Natural killer cell (primary cell): ENCODE data around the gene FHOD3. TPM values are rescaled to one million over a fixed set of nuclear protein-coding genes. Genes with fewer than 3 reads are reported as not detected.

Source experiments
- ATAC-seq, 3 donors: fragments of 150-1000 bp in 2 of 3; fragments of 200-7000 bp in 1 of 3; cut with Tn5 transposase; 1 replicate in 1 of 3; 2 replicates in 2 of 3; pipeline ENCODE4 v1.10.0; 2021; ENCODE audit warnings: mild to moderate bottlenecking in 2 of 3, moderate library complexity in 2 of 3
- DNase-seq, 2 donors: peaks; one replicate each; pipeline versions ENCODE4 v3.0.0 to v3.0.0-alpha.2; 2013 to 2021; ENCODE audit warnings: mixed read lengths in 1 of 2
- H3K27ac ChIP-seq: one replicate; pipeline ENCODE4 v1.5.1; 2013; ENCODE audit warnings: mild to moderate bottlenecking, low read length
- H3K27me3 ChIP-seq: one replicate; pipeline ENCODE4 v1.6.1; 2013; ENCODE audit warnings: low read length; ENCODE audit not compliant: control insufficient read depth, insufficient read depth
- H3K36me3 ChIP-seq: one replicate; pipeline ENCODE4 v1.6.1; 2013; ENCODE audit warnings: low read length; ENCODE audit not compliant: control insufficient read depth, insufficient read depth
- H3K4me1 ChIP-seq: one replicate; pipeline ENCODE4 v1.6.1; 2013; ENCODE audit warnings: low read length; ENCODE audit not compliant: control insufficient read depth, insufficient read depth
- H3K4me3 ChIP-seq: one replicate; pipeline ENCODE4 v1.5.1; 2013; ENCODE audit warnings: low read length
- H3K9me3 ChIP-seq: one replicate; pipeline ENCODE4 v1.6.1; 2013; ENCODE audit warnings: low read length; ENCODE audit not compliant: control insufficient read depth, insufficient read depth
- H3K27ac Mint-ChIP-seq, 2 donors: one replicate each; pipeline ENCODE4 v1.8.0; 2022; ENCODE audit warnings: mild to moderate bottlenecking in 2 of 2, mixed read lengths in 2 of 2, moderate library complexity in 1 of 2
- H3K27me3 Mint-ChIP-seq, 2 donors: one replicate each; pipeline ENCODE4 v1.8.0; 2022; ENCODE audit warnings: low read depth in 2 of 2, mixed read lengths in 2 of 2
- H3K36me3 Mint-ChIP-seq: one replicate; pipeline ENCODE4 v1.8.0; 2022; ENCODE audit warnings: mixed read lengths
- H3K4me1 Mint-ChIP-seq, 2 donors: one replicate each; pipeline ENCODE4 v1.8.0; 2022; ENCODE audit warnings: mixed read lengths in 2 of 2
- H3K4me3 Mint-ChIP-seq: one replicate; pipeline ENCODE4 v1.8.0; 2022; ENCODE audit warnings: mild to moderate bottlenecking, moderate library complexity, mixed read lengths
- H3K9me3 Mint-ChIP-seq, 2 donors: one replicate each; pipeline ENCODE4 v1.8.0; 2022; ENCODE audit warnings: mixed read lengths in 2 of 2
- WGBS: methylation state at CpG from one replicate; pipeline ENCODE4 v1.1.7; 2013; ENCODE audit warnings: missing lambda C conversion rate; ENCODE audit not compliant: insufficient coverage; 5-methylcytosine and 5-hydroxymethylcytosine counted together
- intact Hi-C: fragments of 100-400 bp; cut with micrococcal nuclease; formaldehyde crosslinking; loops from one replicate; pipeline ENCODE4 v1.14.2; 2022
- total RNA-seq, 4 donors: library from RNA; stranded (reverse); fragments of 120-200 nt in 1 of 4; gene quantifications; one replicate each; pipeline versions ENCODE4 v1.2.3 to v1.2.4, GENCODE V29; 2013 to 2022
- TF ChIP-seq, protein P1 (sequence below): fragments of 200-600 bp; IDR thresholded peaks from one replicate; pipeline ENCODE4 v1.8.0; 2022; ENCODE audit warnings: antibody characterized with exemption

The FHOD3 gene
- total RNA-seq, 3 donors from 2014 or later (not counting 1 experiment from before 2014, with no cell fraction given) = not detected

DNA sequence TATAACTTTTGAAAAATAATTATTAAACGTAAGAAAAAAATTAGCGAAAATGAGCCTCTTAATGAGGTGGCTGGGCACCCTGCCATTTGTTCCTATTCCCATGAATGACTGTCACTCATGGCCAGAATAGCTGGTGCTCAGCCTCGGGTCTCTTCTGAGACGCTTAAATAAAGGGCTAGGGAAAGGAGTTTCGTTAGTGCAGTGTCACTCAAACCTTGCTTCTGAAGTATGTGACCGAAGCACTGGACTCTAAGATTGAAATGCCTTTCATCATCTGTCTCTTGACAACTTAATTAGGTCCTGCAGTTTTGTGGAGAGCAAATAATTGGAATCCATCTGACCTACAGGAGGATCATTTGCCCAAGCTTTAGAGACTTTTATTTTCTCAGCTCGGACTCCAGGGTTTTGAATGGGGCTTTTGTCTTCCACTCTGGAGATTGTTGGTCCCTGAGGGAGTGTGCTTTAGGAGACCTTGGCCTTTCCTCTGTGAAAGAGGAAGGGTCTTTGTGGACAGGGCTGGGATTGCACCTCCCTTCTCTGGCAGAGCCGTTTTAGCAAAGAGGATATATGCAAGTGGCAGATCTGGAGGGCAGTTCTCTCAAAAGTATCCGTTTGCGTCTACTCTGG lies 42.3 kb upstream of the FHOD3 start:
- no peak overlapping the region for H3K27ac ChIP-seq
- intact Hi-C loops = no loop called here
- no peak for ATAC-seq
- WGBS = 82% methylated on average over 10 of the region's 10 CpGs
- H3K4me1 ChIP-seq = no peaks in the 10 kb centered on the region
- Mint-ChIP-seq H3K4me3 (no peak overlapping the region), H3K36me3 (no peaks in the 10 kb centered on the region), H3K27ac (no peak overlapping the region), H3K27me3 (peaks cover 0 to 7% of the 10 kb centered on the region in 2 donors), H3K9me3 (no peaks in the 10 kb centered on the region), H3K4me1 (no peaks in the 10 kb centered on the region)
- H3K9me3 ChIP-seq = no peaks in the 10 kb centered on the region
- H3K27me3 ChIP-seq = no peaks in the 10 kb centered on the region
- no peak for DNase-seq
- H3K36me3 ChIP-seq = no peaks in the 10 kb centered on the region
- H3K4me3 ChIP-seq = no peak overlapping the region
- TF ChIP-seq, protein P1, sequence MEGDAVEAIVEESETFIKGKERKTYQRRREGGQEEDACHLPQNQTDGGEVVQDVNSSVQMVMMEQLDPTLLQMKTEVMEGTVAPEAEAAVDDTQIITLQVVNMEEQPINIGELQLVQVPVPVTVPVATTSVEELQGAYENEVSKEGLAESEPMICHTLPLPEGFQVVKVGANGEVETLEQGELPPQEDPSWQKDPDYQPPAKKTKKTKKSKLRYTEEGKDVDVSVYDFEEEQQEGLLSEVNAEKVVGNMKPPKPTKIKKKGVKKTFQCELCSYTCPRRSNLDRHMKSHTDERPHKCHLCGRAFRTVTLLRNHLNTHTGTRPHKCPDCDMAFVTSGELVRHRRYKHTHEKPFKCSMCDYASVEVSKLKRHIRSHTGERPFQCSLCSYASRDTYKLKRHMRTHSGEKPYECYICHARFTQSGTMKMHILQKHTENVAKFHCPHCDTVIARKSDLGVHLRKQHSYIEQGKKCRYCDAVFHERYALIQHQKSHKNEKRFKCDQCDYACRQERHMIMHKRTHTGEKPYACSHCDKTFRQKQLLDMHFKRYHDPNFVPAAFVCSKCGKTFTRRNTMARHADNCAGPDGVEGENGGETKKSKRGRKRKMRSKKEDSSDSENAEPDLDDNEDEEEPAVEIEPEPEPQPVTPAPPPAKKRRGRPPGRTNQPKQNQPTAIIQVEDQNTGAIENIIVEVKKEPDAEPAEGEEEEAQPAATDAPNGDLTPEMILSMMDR = no peak

DNA sequence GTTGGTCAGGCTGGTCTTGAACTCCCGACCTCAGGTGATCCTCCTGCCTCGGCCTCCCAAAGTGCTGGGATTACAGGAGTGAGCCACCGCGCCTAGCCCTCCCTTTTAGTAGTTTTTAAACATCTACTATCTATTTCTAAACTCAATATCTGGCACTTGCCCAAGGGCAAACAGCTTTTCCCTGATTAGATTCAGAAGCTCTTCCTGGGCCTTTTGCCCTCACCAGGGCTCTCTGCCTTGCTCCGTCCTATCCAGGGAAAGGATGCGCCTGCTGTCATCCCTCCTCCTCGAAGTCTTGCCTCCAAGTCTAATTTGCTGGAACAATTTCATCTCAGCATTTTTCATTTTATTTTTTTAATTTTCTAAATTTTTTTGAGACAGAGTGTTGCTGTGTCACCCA lies 41.4 kb upstream of the FHOD3 start:
- Histone ChIP-seq H3K36me3 (no peaks in the 10 kb centered on the region), H3K4me3 (no peak overlapping the region), H3K27ac (no peak overlapping the region), H3K27me3 (no peaks in the 10 kb centered on the region), H3K9me3 (no peaks in the 10 kb centered on the region), H3K4me1 (no peaks in the 10 kb centered on the region)
- H3K36me3 Mint-ChIP-seq = no peaks in the 10 kb centered on the region
- no peak overlapping the region for H3K4me3 Mint-ChIP-seq
- 90% methylated on average over 7 of the region's 7 CpGs for WGBS
- DNase-seq (no peak), ATAC-seq (no peak)
- H3K9me3 Mint-ChIP-seq = no peaks in the 10 kb centered on the region
- TF ChIP-seq, protein P1 = no peak
- H3K4me1 Mint-ChIP-seq = no peaks in the 10 kb centered on the region
- intact Hi-C loops = no loop called here
- no peak overlapping the region for H3K27ac Mint-ChIP-seq
- peaks cover 0 to 7% of the 10 kb centered on the region in 2 donors for H3K27me3 Mint-ChIP-seq

DNA sequence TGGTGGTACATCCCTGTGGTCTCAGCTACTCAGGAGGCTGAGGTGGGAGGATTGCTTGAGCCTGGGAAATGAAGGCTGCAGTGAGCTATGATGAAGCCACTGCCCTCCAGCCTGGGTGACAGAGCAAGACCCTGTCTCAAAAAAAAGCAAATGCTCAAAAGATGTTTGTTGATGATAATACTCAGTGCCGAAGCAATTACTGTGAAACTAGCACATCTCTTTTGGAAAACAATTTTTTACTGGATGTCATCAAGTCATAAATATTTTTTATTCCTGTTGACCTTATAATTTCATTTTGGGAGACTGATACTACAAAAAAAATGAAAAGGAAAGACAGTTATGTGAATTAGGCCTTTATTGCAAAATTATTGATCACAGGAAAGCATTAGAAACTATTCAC lies 34.5 kb upstream of the FHOD3 start:
- Histone ChIP-seq H3K36me3 (no peaks in the 10 kb centered on the region), H3K9me3 (no peaks in the 10 kb centered on the region), H3K27ac (no peak overlapping the region), H3K4me3 (no peak overlapping the region), H3K4me1 (no peaks in the 10 kb centered on the region), H3K27me3 (no peaks in the 10 kb centered on the region)
- no peaks in the 10 kb centered on the region for H3K36me3 Mint-ChIP-seq
- ATAC-seq = no peak
- whole genome bisulfite sequencing = 100% methylated on average over 1 of the region's 1 CpG
- TF ChIP-seq, protein P1 = no peak
- no peaks in the 10 kb centered on the region for H3K9me3 Mint-ChIP-seq
- H3K27me3 Mint-ChIP-seq = peaks cover 14 to 25% of the 10 kb centered on the region in 2 donors
- H3K4me1 Mint-ChIP-seq = peaks cover 0 to 2% of the 10 kb centered on the region in 2 donors
- no peak overlapping the region for H3K27ac Mint-ChIP-seq
- no peak overlapping the region for H3K4me3 Mint-ChIP-seq
- intact Hi-C loops = no loop called here
- no peak for DNase-seq

DNA sequence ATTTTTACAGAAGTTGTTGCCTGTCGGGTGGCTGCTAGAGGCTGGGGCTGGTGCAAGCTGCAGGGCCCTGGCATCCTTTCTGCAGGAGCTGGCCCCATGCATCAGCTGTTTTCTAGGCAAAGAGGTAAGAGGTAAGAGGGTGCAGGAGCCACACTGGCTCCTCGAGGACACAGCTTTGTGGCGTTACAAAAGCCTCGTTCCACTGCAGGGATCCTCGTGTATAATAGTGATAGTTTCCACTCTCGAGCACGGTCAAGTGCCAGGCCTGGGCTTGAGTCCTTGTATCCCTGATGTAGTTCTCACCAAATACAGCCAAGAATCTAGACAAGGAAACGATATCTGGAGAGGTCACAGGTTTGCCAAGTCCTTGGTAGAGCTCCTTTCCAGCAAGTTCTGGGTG lies 33.2 kb upstream of the FHOD3 start:
- Histone ChIP-seq H3K27ac (no peak overlapping the region), H3K4me3 (no peak overlapping the region), H3K9me3 (no peaks in the 10 kb centered on the region), H3K4me1 (no peaks in the 10 kb centered on the region), H3K36me3 (no peaks in the 10 kb centered on the region), H3K27me3 (no peaks in the 10 kb centered on the region)
- ATAC-seq (no peak), DNase-seq (no peak)
- peaks cover 0 to 5% of the 10 kb centered on the region in 2 donors for H3K4me1 Mint-ChIP-seq
- WGBS = 94% methylated on average over 8 of the region's 8 CpGs
- H3K9me3 Mint-ChIP-seq = no peaks in the 10 kb centered on the region
- TF ChIP-seq, protein P1 = no peak
- no peak overlapping the region for H3K4me3 Mint-ChIP-seq
- H3K27ac Mint-ChIP-seq = no peak overlapping the region
- no peaks in the 10 kb centered on the region for H3K36me3 Mint-ChIP-seq
- intact Hi-C loops = no loop called here
- peaks cover 12 to 25% of the 10 kb centered on the region in 2 donors for H3K27me3 Mint-ChIP-seq
